Fibroblast of lung (primary cell): ENCODE measurements around the gene BEX2. TPM values are rescaled to one million over a fixed set of nuclear protein-coding genes. Genes with fewer than 3 reads are reported as not detected.

ENCODE experiments used
- DNase-seq, 2 donors: peaks; one replicate each; pipeline versions ENCODE4 v3.0.0 to v3.0.0-alpha.2; 2010; ENCODE audit warnings: low read depth in 2 of 2
- H2AFZ ChIP-seq: 2 replicates; pipeline ENCODE4 v1.5.1; 2012; ENCODE audit warnings: low read length, control low read depth, inconsistent platforms
- H3K27ac ChIP-seq: 2 replicates; pipeline ENCODE4 v1.5.1; 2011; ENCODE audit warnings: low read length, control low read depth; ENCODE audit not compliant: insufficient read depth
- H3K27me3 ChIP-seq: 2 replicates; pipeline ENCODE4 v1.5.1; 2011; ENCODE audit warnings: mild to moderate bottlenecking, low read length; ENCODE audit not compliant: control insufficient read depth, insufficient read depth
- H3K36me3 ChIP-seq: 2 replicates; pipeline ENCODE4 v1.5.1; 2011; ENCODE audit warnings: low read length; ENCODE audit not compliant: control insufficient read depth, insufficient read depth
- H3K4me1 ChIP-seq: 2 replicates; pipeline ENCODE4 v1.5.1; 2011; ENCODE audit warnings: low read length; ENCODE audit not compliant: control insufficient read depth, insufficient read depth; ENCODE audit errors: extremely low read depth
- H3K4me2 ChIP-seq: 2 replicates; pipeline ENCODE4 v1.5.1; 2011; ENCODE audit warnings: low read length, control low read depth; ENCODE audit not compliant: insufficient read depth; ENCODE audit errors: extremely low read depth
- H3K4me3 ChIP-seq, 4 experiments: fragments of 200-600 bp in 1 of 4; sonication (generic) in 1 of 4; replicated peaks in 1 of 4; 2 replicates each; pipeline ENCODE4 v1.5.1; 2011 to 2016; ENCODE audit warnings: low read length in 4 of 4, low read depth in 3 of 4, mild to moderate bottlenecking in 3 of 4, control low read depth in 2 of 4, inconsistent platforms in 1 of 4, mixed read lengths in 1 of 4; ENCODE audit not compliant: insufficient read depth in 1 of 4; ENCODE audit errors: control extremely low read depth in 1 of 4
- H3K79me2 ChIP-seq: 2 replicates; pipeline ENCODE4 v1.5.1; 2012; ENCODE audit warnings: mild to moderate bottlenecking, low read length, inconsistent platforms; ENCODE audit not compliant: control insufficient read depth, insufficient read depth
- H3K9ac ChIP-seq: 2 replicates; pipeline ENCODE4 v1.5.1; 2011; ENCODE audit warnings: mild to moderate bottlenecking, low read length, control low read depth; ENCODE audit not compliant: insufficient read depth
- H3K9me3 ChIP-seq: 2 replicates; pipeline ENCODE4 v1.5.1; 2012; ENCODE audit warnings: low read depth, low read length; ENCODE audit not compliant: control insufficient read depth, insufficient read depth
- H4K20me1 ChIP-seq: 2 replicates; pipeline ENCODE4 v1.5.1; 2011; ENCODE audit warnings: low read length; ENCODE audit not compliant: control insufficient read depth, insufficient read depth; ENCODE audit errors: extremely low read depth
- CTCF ChIP-seq, 2 donors: IDR thresholded peaks in 1 of 2; conservative IDR thresholded peaks in 1 of 2; 1 replicate in 1 of 2; 2 replicates in 1 of 2; pipeline ENCODE4 v1.5.1; 2011 to 2012; ENCODE audit warnings: low read length in 2 of 2, control low read depth in 1 of 2, inconsistent platforms in 1 of 2, low read depth in 1 of 2, mild to moderate bottlenecking in 1 of 2
- EZH2 ChIP-seq: IDR thresholded peaks from 2 replicates; pipeline ENCODE4 v1.5.1; 2012; ENCODE audit warnings: low read length, control low read depth, mild to moderate bottlenecking; ENCODE audit errors: missing control alignments
- polyA plus RNA-seq, 2 donors: library from polyadenylated mRNA; depleted of rRNA in 1 of 2; stranded (reverse) in 1 of 2; unstranded in 1 of 2; fragments of >200 nt; gene quantifications; 2 replicates each; pipeline ENCODE4 v1.2.1, GENCODE V29; 2011 to 2012; ENCODE audit warnings: missing spikeins in 1 of 2
- total RNA-seq: library from RNA; depleted of rRNA; stranded (reverse); fragments of >200 nt; gene quantifications from 2 replicates; pipeline ENCODE4 v1.2.1, GENCODE V29; 2014

BEX2 gene
- total and polyA plus RNA-seq, 2 donors (not counting 1 experiment from before 2014, with no cell fraction given), result 0.32 to 2.8 TPM

GRCh38 chrX:103347682-103348397 is 37.0 kb upstream of the BEX2 start:
- TF ChIP-seq CTCF (conservative IDR thresholded peaks at IDR 0.05 in 1 of 2, IDR thresholded peaks at IDR 0.05 in 1 of 2; ENCODE audit: low read depth in 1 of 2, low read length in 2 of 2) (no peak), EZH2 (no peak)
- Histone ChIP-seq H3K36me3 (no peaks in the 10 kb centered on the region), H2AFZ (no peak overlapping the region), H3K4me2 (no peak overlapping the region), H3K4me3 (no peak overlapping the region), H3K9me3 (no peaks in the 10 kb centered on the region), H3K27ac (no peak overlapping the region), H3K9ac (no peak overlapping the region), H3K79me2 (no peaks in the 10 kb centered on the region), H3K27me3 (no peaks in the 10 kb centered on the region), H4K20me1 (no peaks in the 10 kb centered on the region), H3K4me1 (no peaks in the 10 kb centered on the region)
- no peak for DNase-seq

DNA sequence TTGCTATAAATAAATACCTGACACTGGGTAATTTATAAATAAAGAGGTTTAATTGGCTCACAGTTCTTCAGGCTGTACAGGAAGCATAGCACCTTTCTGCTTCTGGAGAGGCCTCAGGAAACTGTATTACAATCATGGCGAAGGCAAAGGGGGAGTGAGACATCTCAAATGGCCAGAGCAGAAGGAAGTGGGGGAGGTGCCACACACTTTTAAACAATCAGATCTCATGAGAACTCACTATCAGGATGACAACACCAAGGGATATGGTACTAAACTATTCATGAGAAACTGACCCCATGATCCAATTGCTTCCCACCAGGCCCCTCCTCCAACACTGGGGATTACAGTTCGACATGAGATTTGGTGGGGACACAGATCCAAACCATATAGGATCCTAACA is 33.8 kb upstream of the BEX2 start:
- Histone ChIP-seq H3K27me3 (no peaks in the 10 kb centered on the region), H4K20me1 (no peaks in the 10 kb centered on the region), H3K27ac (no peak overlapping the region), H3K36me3 (no peaks in the 10 kb centered on the region), H3K4me3 (no peak overlapping the region), H3K9ac (no peak overlapping the region), H3K9me3 (no peaks in the 10 kb centered on the region), H3K4me2 (no peak overlapping the region), H3K4me1 (no peaks in the 10 kb centered on the region), H3K79me2 (no peaks in the 10 kb centered on the region), H2AFZ (no peak overlapping the region)
- TF ChIP-seq CTCF (conservative IDR thresholded peaks at IDR 0.05 in 1 of 2, IDR thresholded peaks at IDR 0.05 in 1 of 2; ENCODE audit: low read depth in 1 of 2, low read length in 2 of 2) (no peak), EZH2 (no peak)
- DNase-seq, result no peak

DNA sequence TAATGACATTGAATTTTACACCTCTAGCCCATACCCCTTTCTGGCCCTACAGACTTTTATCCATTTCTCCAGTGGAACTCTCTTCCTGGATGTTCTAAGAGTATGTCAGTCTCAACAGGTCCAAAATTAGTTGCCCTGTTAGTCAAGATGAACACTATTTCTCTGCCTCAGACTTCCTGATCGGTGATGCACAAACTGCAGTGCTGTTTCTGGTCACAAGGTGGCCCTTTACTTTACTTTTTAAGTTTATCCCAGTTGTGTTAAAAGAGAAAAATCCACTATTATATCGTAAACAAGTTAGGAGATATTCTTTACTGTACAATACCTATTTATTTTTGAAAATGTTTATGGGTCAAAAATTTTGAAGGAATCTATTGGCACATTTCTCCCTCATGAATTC is 32.3 kb upstream of the BEX2 start:
- H3K27ac ChIP-seq, result no peak overlapping the region
- no peaks in the 10 kb centered on the region for H3K4me1 ChIP-seq
- no peak overlapping the region for H3K9ac ChIP-seq
- H3K4me2 ChIP-seq, result no peak overlapping the region
- no peaks in the 10 kb centered on the region for H3K9me3 ChIP-seq
- TF ChIP-seq EZH2, result no peak
- TF ChIP-seq CTCF (conservative IDR thresholded peaks at IDR 0.05 in 1 of 2, IDR thresholded peaks at IDR 0.05 in 1 of 2; ENCODE audit: low read depth in 1 of 2, low read length in 2 of 2), result peak; percentile 54 to 75
- no peaks in the 10 kb centered on the region for H3K27me3 ChIP-seq
- H4K20me1 ChIP-seq, result no peaks in the 10 kb centered on the region
- H2AFZ ChIP-seq, result no peak overlapping the region
- no peaks in the 10 kb centered on the region for H3K36me3 ChIP-seq
- DNase-seq, result peak; percentile 20 to 65
- no peaks in the 10 kb centered on the region for H3K79me2 ChIP-seq
- H3K4me3 ChIP-seq, result no peak overlapping the region
